MM.1S (cell line): ENCODE results near the gene EPB41L3.
"Not testable (repeated sequence)": the region's sequence is repeated elsewhere in the genome, so short reads cannot be mapped to it uniquely, and the experiment has no call there.

ENCODE experiments used
- DNase-seq: peaks from one replicate; pipeline ENCODE4 v3.0.0-alpha.2; 2015
- H2AFZ ChIP-seq: fragments of 300-600 bp; sonication (generic); 2 replicates; pipeline ENCODE4 v1.6.0; 2016; ENCODE audit warnings: antibody characterized with exemption, low read length
- H3F3A ChIP-seq: fragments of 300-600 bp; sonication (generic); 2 replicates; pipeline ENCODE4 v1.6.1; 2016; ENCODE audit warnings: mild to moderate bottlenecking, antibody characterized with exemption, low read length, moderate library complexity, mixed read lengths; ENCODE audit not compliant: insufficient read depth
- H3K27ac ChIP-seq: fragments of 300-600 bp; sonication (generic); 2 replicates; pipeline ENCODE4 v1.5.1; 2016; ENCODE audit warnings: mild to moderate bottlenecking, low read length
- H3K27me3 ChIP-seq: fragments of 300-600 bp; sonication (generic); replicated peaks from 2 replicates; pipeline ENCODE4 v1.6.0; 2016; ENCODE audit warnings: low read length; ENCODE audit not compliant: insufficient read depth
- H3K36me3 ChIP-seq: fragments of 300-600 bp; sonication (generic); replicated peaks from 2 replicates; pipeline ENCODE4 v1.6.1; 2016; ENCODE audit warnings: mild to moderate bottlenecking, low read length, mixed read lengths; ENCODE audit not compliant: insufficient read depth
- H3K4me1 ChIP-seq: fragments of 300-600 bp; sonication (generic); 2 replicates; pipeline ENCODE4 v1.6.1; 2016; ENCODE audit warnings: low read length, mixed read lengths
- H3K4me2 ChIP-seq: fragments of 300-600 bp; sonication (generic); 2 replicates; pipeline ENCODE4 v1.6.0; 2016; ENCODE audit warnings: low read depth, low read length
- H3K4me3 ChIP-seq: fragments of 300-600 bp; sonication (generic); 2 replicates; pipeline ENCODE4 v1.5.1; 2016; ENCODE audit warnings: low read length, mixed read lengths
- H3K79me2 ChIP-seq: fragments of 300-600 bp; sonication (generic); 2 replicates; pipeline ENCODE4 v1.6.1; 2016; ENCODE audit warnings: mixed run types, low read length, mixed read lengths
- H3K9ac ChIP-seq: fragments of 300-600 bp; sonication (generic); 2 replicates; pipeline ENCODE4 v1.6.1; 2016; ENCODE audit warnings: low read length, mixed read lengths
- H3K9me2 ChIP-seq: fragments of 300-600 bp; sonication (generic); replicated peaks from 2 replicates; pipeline ENCODE4 v1.6.1; 2016; ENCODE audit warnings: mild to moderate bottlenecking, low read length, mixed read lengths; ENCODE audit not compliant: insufficient read depth
- H3K9me3 ChIP-seq: fragments of 300-600 bp; sonication (generic); replicated peaks from 2 replicates; pipeline ENCODE4 v1.6.1; 2016; ENCODE audit warnings: mild to moderate bottlenecking, low read length, mixed read lengths; ENCODE audit not compliant: insufficient read depth
- H4K20me1 ChIP-seq: fragments of 300-600 bp; sonication (generic); 2 replicates; pipeline ENCODE4 v1.6.1; 2016; ENCODE audit warnings: mild to moderate bottlenecking, low read length, moderate library complexity, mixed read lengths; ENCODE audit not compliant: insufficient read depth
- EZH2 ChIP-seq: fragments of 300-600 bp; sonication (generic); optimal IDR thresholded peaks from 2 replicates; pipeline ENCODE3; 2017; ENCODE audit warnings: low read depth, mild to moderate bottlenecking, antibody characterized with exemption, low read length, mixed read lengths
- EZH2phosphoT487 ChIP-seq: fragments of 300-600 bp; sonication (generic); IDR thresholded peaks from 2 replicates; pipeline ENCODE4 v1.6.1; 2018; ENCODE audit warnings: antibody characterized with exemption, low read length
- TF ChIP-seq, protein P1 (sequence below): fragments of 300-600 bp; sonication (generic); IDR thresholded peaks from 2 replicates; pipeline ENCODE4 v1.5.1; 2016; ENCODE audit warnings: antibody characterized with exemption, low read length, mixed read lengths

EPB41L3 gene

DNA sequence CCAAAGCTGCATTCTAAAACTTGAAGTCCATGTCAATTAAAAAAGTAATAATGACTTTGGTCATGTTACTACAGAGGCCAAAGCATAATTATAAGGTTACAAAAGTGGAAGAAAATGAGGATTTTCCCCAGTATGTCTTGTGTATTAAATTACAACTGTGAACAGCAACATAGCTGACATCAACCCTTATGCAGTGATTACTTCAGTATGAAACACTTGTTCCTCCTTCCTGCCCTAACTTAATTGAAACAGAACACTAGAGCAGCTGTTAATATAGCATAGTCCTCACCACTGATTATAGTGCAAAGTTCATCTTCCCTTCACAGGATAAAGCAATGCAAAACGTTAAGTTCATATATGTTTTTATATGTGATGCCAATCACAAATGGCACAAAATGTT lies 29.9 kb downstream of the EPB41L3 start:
- Histone ChIP-seq H3K4me1 (no peaks in the 10 kb centered on the region), H3K79me2 (no peaks in the 10 kb centered on the region), H3K36me3 (no peaks in the 10 kb centered on the region), H3K27me3 (no peaks in the 10 kb centered on the region), H3K4me3 (no peak overlapping the region), H3K9me3 (no peaks in the 10 kb centered on the region), H3K9ac (no peak overlapping the region), H3K27ac (no peak overlapping the region), H2AFZ (no peak overlapping the region), H4K20me1 (no peaks in the 10 kb centered on the region), H3K9me2 (no peaks in the 10 kb centered on the region), H3K4me2 (no peak overlapping the region), H3F3A (no peaks in the 10 kb centered on the region)
- TF ChIP-seq EZH2phosphoT487: no peak
- no peak for TF ChIP-seq EZH2
- TF ChIP-seq, protein P1, sequence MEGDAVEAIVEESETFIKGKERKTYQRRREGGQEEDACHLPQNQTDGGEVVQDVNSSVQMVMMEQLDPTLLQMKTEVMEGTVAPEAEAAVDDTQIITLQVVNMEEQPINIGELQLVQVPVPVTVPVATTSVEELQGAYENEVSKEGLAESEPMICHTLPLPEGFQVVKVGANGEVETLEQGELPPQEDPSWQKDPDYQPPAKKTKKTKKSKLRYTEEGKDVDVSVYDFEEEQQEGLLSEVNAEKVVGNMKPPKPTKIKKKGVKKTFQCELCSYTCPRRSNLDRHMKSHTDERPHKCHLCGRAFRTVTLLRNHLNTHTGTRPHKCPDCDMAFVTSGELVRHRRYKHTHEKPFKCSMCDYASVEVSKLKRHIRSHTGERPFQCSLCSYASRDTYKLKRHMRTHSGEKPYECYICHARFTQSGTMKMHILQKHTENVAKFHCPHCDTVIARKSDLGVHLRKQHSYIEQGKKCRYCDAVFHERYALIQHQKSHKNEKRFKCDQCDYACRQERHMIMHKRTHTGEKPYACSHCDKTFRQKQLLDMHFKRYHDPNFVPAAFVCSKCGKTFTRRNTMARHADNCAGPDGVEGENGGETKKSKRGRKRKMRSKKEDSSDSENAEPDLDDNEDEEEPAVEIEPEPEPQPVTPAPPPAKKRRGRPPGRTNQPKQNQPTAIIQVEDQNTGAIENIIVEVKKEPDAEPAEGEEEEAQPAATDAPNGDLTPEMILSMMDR: no peak
- no peak for DNase-seq

DNA sequence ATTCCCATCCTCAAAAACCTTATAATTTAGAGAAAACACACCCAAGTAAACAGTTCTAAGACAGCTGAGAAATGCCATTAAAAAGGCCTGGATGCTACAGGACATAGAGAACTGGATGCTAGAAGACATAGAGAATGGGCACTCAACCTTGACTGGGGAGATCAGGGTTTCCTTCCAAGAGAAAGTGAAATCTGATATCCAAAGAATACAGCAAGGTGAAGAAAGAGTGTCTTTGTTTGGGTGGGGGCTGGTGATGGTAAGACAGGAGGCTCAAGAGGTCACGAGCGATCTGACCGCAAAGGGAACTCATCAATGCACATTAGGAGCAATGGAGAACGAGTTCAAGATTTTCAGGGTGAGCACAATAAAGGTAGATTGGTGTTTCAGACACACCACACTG lies 31.6 kb downstream of the EPB41L3 start:
- no peaks in the 10 kb centered on the region for H3F3A ChIP-seq
- H3K4me3 ChIP-seq: no peak overlapping the region
- no peaks in the 10 kb centered on the region for H3K27me3 ChIP-seq
- H3K4me1 ChIP-seq: no peaks in the 10 kb centered on the region
- H3K9me2 ChIP-seq: no peaks in the 10 kb centered on the region
- no peak for TF ChIP-seq EZH2phosphoT487
- no peak for TF ChIP-seq EZH2
- TF ChIP-seq, protein P1: no peak
- H2AFZ ChIP-seq: no peak overlapping the region
- no peaks in the 10 kb centered on the region for H3K36me3 ChIP-seq
- H3K4me2 ChIP-seq: no peak overlapping the region
- no peaks in the 10 kb centered on the region for H4K20me1 ChIP-seq
- H3K9ac ChIP-seq: no peak overlapping the region
- no peak overlapping the region for H3K27ac ChIP-seq
- H3K79me2 ChIP-seq: no peaks in the 10 kb centered on the region
- no peaks in the 10 kb centered on the region for H3K9me3 ChIP-seq
- DNase-seq: no peak

DNA sequence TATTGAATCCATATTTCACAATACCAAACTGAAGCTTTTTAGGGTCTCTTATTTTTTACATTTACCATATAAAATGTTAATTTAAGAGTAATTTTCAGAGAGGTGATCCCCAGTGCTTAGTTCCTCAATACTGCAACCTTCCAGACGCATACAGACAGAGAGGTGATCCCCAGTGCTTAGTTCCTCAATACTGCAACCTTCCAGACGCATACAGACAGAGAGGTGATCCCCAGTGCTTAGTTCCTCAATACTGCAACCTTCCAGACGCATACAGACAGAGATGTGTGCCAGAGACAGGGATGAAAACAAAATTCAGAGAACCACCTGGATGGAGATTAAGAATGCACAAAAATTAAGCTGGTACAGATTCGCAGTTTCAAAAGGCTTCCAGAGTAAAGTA lies 32.3 kb downstream of the EPB41L3 start:
- DNase-seq, H2AFZ ChIP-seq, H3K4me1 ChIP-seq: not testable (repeated sequence)

DNA sequence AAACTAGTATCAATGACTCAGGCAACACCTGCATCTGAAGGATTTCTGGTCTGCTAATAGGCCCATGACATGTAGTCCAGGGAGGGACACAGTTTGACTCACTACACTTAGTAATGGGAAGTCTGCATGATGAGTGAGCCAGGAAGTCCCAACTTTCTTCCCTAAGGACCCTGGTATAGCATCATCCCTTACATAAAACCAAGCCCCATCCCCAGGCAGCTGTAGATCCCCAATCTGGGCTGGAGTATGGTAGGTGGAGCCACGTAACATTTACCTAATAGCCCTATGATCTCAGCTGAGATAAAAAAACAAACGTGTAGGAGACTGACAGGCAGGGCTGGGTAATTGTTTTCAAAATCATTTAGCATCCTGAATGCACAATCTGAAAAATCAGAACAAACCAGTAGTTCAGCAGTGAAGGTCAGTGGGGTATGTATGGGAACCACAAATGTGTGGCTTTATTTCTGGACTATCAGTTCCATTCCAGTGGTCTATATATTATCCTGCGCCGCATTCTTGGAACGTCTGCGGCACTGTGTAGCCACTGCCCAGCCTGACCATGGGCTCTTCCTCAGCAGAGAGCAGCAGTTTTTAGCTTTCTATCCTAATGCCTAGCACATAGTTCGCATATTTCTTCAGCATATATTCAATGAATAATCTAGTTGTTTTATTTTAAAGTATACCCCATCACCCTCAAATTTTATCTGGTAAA lies 33.5 kb downstream of the EPB41L3 start:
- no peak for TF ChIP-seq EZH2
- TF ChIP-seq, protein P1: no peak
- TF ChIP-seq EZH2phosphoT487: no peak
- no peak overlapping the region for H3K4me2 ChIP-seq

More for the DNA sequence above, 32.3 kb downstream of the EPB41L3 start:
- not testable (repeated sequence) for H3K36me3 ChIP-seq, H3F3A ChIP-seq, H3K79me2 ChIP-seq, H3K9ac ChIP-seq, H3K27me3 ChIP-seq, H3K9me2 ChIP-seq, H3K4me2 ChIP-seq, H3K27ac ChIP-seq, H3K4me3 ChIP-seq, H4K20me1 ChIP-seq, H3K9me3 ChIP-seq

More for the DNA sequence above, 33.5 kb downstream of the EPB41L3 start:
- H4K20me1 ChIP-seq: no peaks in the 10 kb centered on the region
- DNase-seq: no peak
- H2AFZ ChIP-seq: no peak overlapping the region
- no peaks in the 10 kb centered on the region for H3F3A ChIP-seq
- H3K79me2 ChIP-seq: no peaks in the 10 kb centered on the region
- H3K9me2 ChIP-seq: no peaks in the 10 kb centered on the region
- H3K9me3 ChIP-seq: no peaks in the 10 kb centered on the region
- H3K36me3 ChIP-seq: no peaks in the 10 kb centered on the region
- no peak overlapping the region for H3K9ac ChIP-seq
- H3K27ac ChIP-seq: no peak overlapping the region
- no peak overlapping the region for H3K4me3 ChIP-seq
- H3K27me3 ChIP-seq: no peaks in the 10 kb centered on the region
- no peaks in the 10 kb centered on the region for H3K4me1 ChIP-seq
